GM19023 (cell line): ENCODE measurements around the gene PRAMEF27.
"Not testable (repeated sequence)": the region's sequence is repeated elsewhere in the genome, so short reads cannot be mapped to it uniquely, and the experiment has no call there.

Source experiments
- ATAC-seq: cut with Tn5 transposase; IDR thresholded peaks from one replicate; pipeline ENCODE4 v1.9.1; 2021; ENCODE audit warnings: mild to moderate bottlenecking, moderate library complexity; ENCODE audit not compliant: unreplicated experiment

The PRAMEF27 gene

GRCh38 chr1:13056475-13056874 lies at the start of gene PRAMEF27:
Gene PRAMEF27, minus strand, starts transcription at chr1:13056575. Its CDS starts 2,916 bp downstream, at chr1:13053659.
- not testable (repeated sequence) for ATAC-seq

GRCh38 chr1:13070474-13070873 lies 14.1 kb upstream of the PRAMEF27 start, which contains the start of gene PRAMEF25:
Gene PRAMEF25, plus strand, starts transcription at chr1:13070774. Its CDS starts 2,920 bp downstream, at chr1:13073694.
- not testable (repeated sequence) for ATAC-seq

GRCh38 chr1:13019846-13020245 lies 36.5 kb downstream of the PRAMEF27 start:
- not testable (repeated sequence) for ATAC-seq

GRCh38 chr1:13011932-13012331 lies 44.4 kb downstream of the PRAMEF27 start:
- not testable (repeated sequence) for ATAC-seq

GRCh38 chr1:13009348-13009747 lies 47.0 kb downstream of the PRAMEF27 start:
- ATAC-seq: not testable (repeated sequence)

- not testable (repeated sequence) for ATAC-seq
These were observed 50.6 kb downstream of the PRAMEF27 start for GRCh38 chr1:13005732-13006131.
